Muscle layer of colon (tissue), 2 donors: ENCODE results near the gene KLF15.

Source experiments
- H3K27ac ChIP-seq: one replicate; pipeline ENCODE4 v1.7.0; 2013; ENCODE audit warnings: low read depth, mild to moderate bottlenecking, low read length, moderate library complexity
- H3K27me3 ChIP-seq, 2 donors: one replicate each; pipeline ENCODE4 v1.7.0; 2013; ENCODE audit warnings: low read length in 2 of 2, mild to moderate bottlenecking in 2 of 2; ENCODE audit not compliant: insufficient read depth in 2 of 2, control insufficient read depth in 1 of 2
- H3K36me3 ChIP-seq: one replicate; pipeline ENCODE4 v1.7.0; 2013; ENCODE audit warnings: mild to moderate bottlenecking, low read length; ENCODE audit not compliant: insufficient read depth
- H3K4me1 ChIP-seq: one replicate; pipeline ENCODE4 v1.7.0; 2013; ENCODE audit warnings: mild to moderate bottlenecking, low read length; ENCODE audit not compliant: insufficient read depth
- H3K4me3 ChIP-seq, 2 donors: one replicate each; pipeline ENCODE4 v1.7.0; 2013; ENCODE audit warnings: low read length in 2 of 2, low read depth in 1 of 2, mild to moderate bottlenecking in 1 of 2, moderate library complexity in 1 of 2
- H3K9ac ChIP-seq: one replicate; pipeline ENCODE4 v1.7.0; 2013; ENCODE audit warnings: low read length
- H3K9me3 ChIP-seq: one replicate; pipeline ENCODE4 v1.7.0; 2013; ENCODE audit warnings: mild to moderate bottlenecking, low read length
- donor health status: abdominal sarcoma.
- donor health status: Adenocarcinoma of cecum.

Gene KLF15

GRCh38 chr3:126313166-126313565 lies 44.0 kb downstream of the KLF15 start:
- H3K27me3 ChIP-seq: no peaks in the 10 kb centered on the region
- H3K9me3 ChIP-seq: no peaks in the 10 kb centered on the region
- no peak overlapping the region for H3K27ac ChIP-seq
- no peak overlapping the region for H3K9ac ChIP-seq
- no peaks in the 10 kb centered on the region for H3K36me3 ChIP-seq
- no peak overlapping the region for H3K4me3 ChIP-seq
- H3K4me1 ChIP-seq: peaks cover 5% of the 10 kb centered on the region

- Histone ChIP-seq H3K27ac (no peak overlapping the region), H3K9me3 (no peaks in the 10 kb centered on the region), H3K9ac (no peak overlapping the region), H3K36me3 (no peaks in the 10 kb centered on the region), H3K27me3 (no peaks in the 10 kb centered on the region), H3K4me1 (peaks cover 5% of the 10 kb centered on the region), H3K4me3 (no peak overlapping the region)
Observed at GRCh38 chr3:126312341-126312740, 44.9 kb downstream of the KLF15 start.

- H3K27me3 ChIP-seq: no peaks in the 10 kb centered on the region
- H3K4me1 ChIP-seq: peaks cover 5% of the 10 kb centered on the region
- H3K4me3 ChIP-seq: no peak overlapping the region
- H3K36me3 ChIP-seq: no peaks in the 10 kb centered on the region
- H3K27ac ChIP-seq: no peak overlapping the region
- no peaks in the 10 kb centered on the region for H3K9me3 ChIP-seq
- no peak overlapping the region for H3K9ac ChIP-seq
Observed at GRCh38 chr3:126311338-126311978, 45.8 kb downstream of the KLF15 start.

GRCh38 chr3:126310816-126311215 lies 46.4 kb downstream of the KLF15 start:
- peaks cover 2% of the 10 kb centered on the region for H3K4me1 ChIP-seq
- H3K27me3 ChIP-seq: no peaks in the 10 kb centered on the region
- no peak overlapping the region for H3K4me3 ChIP-seq
- H3K9ac ChIP-seq: no peak overlapping the region
- no peaks in the 10 kb centered on the region for H3K9me3 ChIP-seq
- H3K27ac ChIP-seq: no peak overlapping the region
- H3K36me3 ChIP-seq: no peaks in the 10 kb centered on the region

- H3K9me3 ChIP-seq: no peaks in the 10 kb centered on the region
- H3K36me3 ChIP-seq: no peaks in the 10 kb centered on the region
- no peak overlapping the region for H3K9ac ChIP-seq
- H3K4me3 ChIP-seq: no peak overlapping the region
- no peaks in the 10 kb centered on the region for H3K27me3 ChIP-seq
- H3K27ac ChIP-seq: no peak overlapping the region
- H3K4me1 ChIP-seq: no peaks in the 10 kb centered on the region
Observed at GRCh38 chr3:126309861-126310655, 47.1 kb downstream of the KLF15 start.

GRCh38 chr3:126309165-126309564 lies 48.0 kb downstream of the KLF15 start:
- no peak overlapping the region for H3K9ac ChIP-seq

GRCh38 chr3:126308394-126309125 lies 48.6 kb downstream of the KLF15 start:
- no peaks in the 10 kb centered on the region for H3K36me3 ChIP-seq
- no peaks in the 10 kb centered on the region for H3K4me1 ChIP-seq
- no peaks in the 10 kb centered on the region for H3K27me3 ChIP-seq
- H3K4me3 ChIP-seq: no peak overlapping the region
- H3K27ac ChIP-seq: no peak overlapping the region
- H3K9ac ChIP-seq: no peak overlapping the region
- no peaks in the 10 kb centered on the region for H3K9me3 ChIP-seq

More at GRCh38 chr3:126309165-126309564, 48.0 kb downstream of the KLF15 start:
- Histone ChIP-seq H3K27ac (no peak overlapping the region), H3K4me1 (no peaks in the 10 kb centered on the region), H3K9me3 (no peaks in the 10 kb centered on the region), H3K4me3 (no peak overlapping the region), H3K27me3 (no peaks in the 10 kb centered on the region), H3K36me3 (no peaks in the 10 kb centered on the region)

- no peaks in the 10 kb centered on the region for H3K27me3 ChIP-seq
- no peak overlapping the region for H3K4me3 ChIP-seq
- H3K4me1 ChIP-seq: no peaks in the 10 kb centered on the region
- no peaks in the 10 kb centered on the region for H3K36me3 ChIP-seq
- H3K27ac ChIP-seq: no peak overlapping the region
- no peaks in the 10 kb centered on the region for H3K9me3 ChIP-seq
- no peak overlapping the region for H3K9ac ChIP-seq
Observed at GRCh38 chr3:126307591-126308393, 49.4 kb downstream of the KLF15 start.

- Histone ChIP-seq H3K4me1 (no peaks in the 10 kb centered on the region), H3K9me3 (no peaks in the 10 kb centered on the region), H3K36me3 (no peaks in the 10 kb centered on the region), H3K4me3 (no peak overlapping the region), H3K27ac (no peak overlapping the region), H3K9ac (no peak overlapping the region), H3K27me3 (no peaks in the 10 kb centered on the region)
Observed at GRCh38 chr3:126306888-126307482, 50.2 kb downstream of the KLF15 start.

GRCh38 chr3:126306397-126306796 lies 50.8 kb downstream of the KLF15 start:
- Histone ChIP-seq H3K36me3 (no peaks in the 10 kb centered on the region), H3K27me3 (no peaks in the 10 kb centered on the region), H3K27ac (no peak overlapping the region), H3K9me3 (no peaks in the 10 kb centered on the region), H3K4me1 (no peaks in the 10 kb centered on the region), H3K9ac (no peak overlapping the region), H3K4me3 (no peak overlapping the region)

GRCh38 chr3:126305427-126305826 lies 51.8 kb downstream of the KLF15 start:
- H3K4me1 ChIP-seq: peaks cover 8% of the 10 kb centered on the region
- H3K4me3 ChIP-seq: no peak overlapping the region
- no peak overlapping the region for H3K27ac ChIP-seq
- H3K9ac ChIP-seq: no peak overlapping the region
- H3K27me3 ChIP-seq: no peaks in the 10 kb centered on the region
- H3K36me3 ChIP-seq: no peaks in the 10 kb centered on the region
- H3K9me3 ChIP-seq: no peaks in the 10 kb centered on the region
